ENCODE results near the gene C4A. TPM values are rescaled to one million over a fixed set of nuclear protein-coding genes. Genes with fewer than 3 reads are reported as not detected.
"Not testable (repeated sequence)": the region's sequence is repeated elsewhere in the genome, so short reads cannot be mapped to it uniquely, and the experiment has no call there.

The C4A gene
- total RNA-seq, 1 experiment from 2014 or later: 7.0 TPM

- H4K20me1 ChIP-seq (ENCODE audit: insufficient read depth); BruUV-seq (replicated peaks); DNase-seq; H3K79me2 ChIP-seq (ENCODE audit: low read depth); CTCF ChIA-PET; H3K4me1 ChIP-seq (replicated peaks; ENCODE audit: insufficient read depth); H3F3A ChIP-seq (ENCODE audit: insufficient read depth, low read depth); H3K9me3 ChIP-seq (ENCODE audit: insufficient read depth, low read depth); H3K4me3 ChIP-seq; H3K9me2 ChIP-seq (ENCODE audit: insufficient read depth); H3K27ac ChIP-seq; intact Hi-C loops (cut with micrococcal nuclease; ENCODE audit: unreplicated experiment); H3K36me3 ChIP-seq (ENCODE audit: low read depth); H3K4me2 ChIP-seq; H3K27me3 ChIP-seq (ENCODE audit: insufficient read depth, low read depth); POLR2A ChIA-PET (ENCODE audit: unreplicated experiment); H2AFZ ChIP-seq: not testable (repeated sequence)
These were observed 32.7 kb downstream of the C4A start, which contains the start of gene C4B for GRCh38 chr6:32014547-32014946. Gene C4B, plus strand, starts transcription at chr6:32014795. Its CDS starts 51 bp downstream, at chr6:32014846.

- H3K9me2 ChIP-seq (ENCODE audit: insufficient read depth); H3K4me3 ChIP-seq; POLR2A ChIA-PET (ENCODE audit: unreplicated experiment); H3K36me3 ChIP-seq (ENCODE audit: low read depth); H3K27ac ChIP-seq; H3K27me3 ChIP-seq (ENCODE audit: insufficient read depth, low read depth); H3K4me1 ChIP-seq (replicated peaks; ENCODE audit: insufficient read depth); intact Hi-C loops (cut with micrococcal nuclease; ENCODE audit: unreplicated experiment); H3K79me2 ChIP-seq (ENCODE audit: low read depth); H3K9me3 ChIP-seq (ENCODE audit: insufficient read depth, low read depth); H3K4me2 ChIP-seq; H3F3A ChIP-seq (ENCODE audit: insufficient read depth, low read depth); H4K20me1 ChIP-seq (ENCODE audit: insufficient read depth); CTCF ChIA-PET; DNase-seq; BruUV-seq (replicated peaks); H2AFZ ChIP-seq: not testable (repeated sequence)
These were observed 40.2 kb downstream of the C4A start for GRCh38 chr6:32022100-32022499.

- H3K79me2 ChIP-seq (ENCODE audit: low read depth); POLR2A ChIA-PET (ENCODE audit: unreplicated experiment); intact Hi-C loops (cut with micrococcal nuclease; ENCODE audit: unreplicated experiment); H2AFZ ChIP-seq; H3K4me1 ChIP-seq (replicated peaks; ENCODE audit: insufficient read depth); H3K4me3 ChIP-seq; H3K36me3 ChIP-seq (ENCODE audit: low read depth); H3K4me2 ChIP-seq; H3K27me3 ChIP-seq (ENCODE audit: insufficient read depth, low read depth); DNase-seq; CTCF ChIA-PET; H3K9me2 ChIP-seq (ENCODE audit: insufficient read depth); H4K20me1 ChIP-seq (ENCODE audit: insufficient read depth); H3K27ac ChIP-seq; BruUV-seq (replicated peaks); H3F3A ChIP-seq (ENCODE audit: insufficient read depth, low read depth); H3K9me3 ChIP-seq (ENCODE audit: insufficient read depth, low read depth): not testable (repeated sequence)
These were observed 46.8 kb downstream of the C4A start for GRCh38 chr6:32028631-32029030.

- DNase-seq; H3K4me3 ChIP-seq; H3K4me1 ChIP-seq (replicated peaks; ENCODE audit: insufficient read depth); POLR2A ChIA-PET (ENCODE audit: unreplicated experiment); H4K20me1 ChIP-seq (ENCODE audit: insufficient read depth); CTCF ChIA-PET; H3K36me3 ChIP-seq (ENCODE audit: low read depth); intact Hi-C loops (cut with micrococcal nuclease; ENCODE audit: unreplicated experiment); H3F3A ChIP-seq (ENCODE audit: insufficient read depth, low read depth); H2AFZ ChIP-seq; H3K27me3 ChIP-seq (ENCODE audit: insufficient read depth, low read depth); H3K9me3 ChIP-seq (ENCODE audit: insufficient read depth, low read depth); H3K4me2 ChIP-seq; H3K27ac ChIP-seq; BruUV-seq (replicated peaks); H3K79me2 ChIP-seq (ENCODE audit: low read depth); H3K9me2 ChIP-seq (ENCODE audit: insufficient read depth): not testable (repeated sequence)
These were observed 47.7 kb downstream of the C4A start for GRCh38 chr6:32029553-32029952.

GRCh38 chr6:32035283-32036013, 53.6 kb downstream of the C4A start:
- H2AFZ ChIP-seq; intact Hi-C loops (cut with micrococcal nuclease; ENCODE audit: unreplicated experiment); H3F3A ChIP-seq (ENCODE audit: insufficient read depth, low read depth); H3K4me2 ChIP-seq; H3K27ac ChIP-seq; H3K27me3 ChIP-seq (ENCODE audit: insufficient read depth, low read depth); DNase-seq; H3K9me3 ChIP-seq (ENCODE audit: insufficient read depth, low read depth); H4K20me1 ChIP-seq (ENCODE audit: insufficient read depth); BruUV-seq (replicated peaks); CTCF ChIA-PET; H3K4me3 ChIP-seq; H3K9me2 ChIP-seq (ENCODE audit: insufficient read depth); POLR2A ChIA-PET (ENCODE audit: unreplicated experiment); H3K36me3 ChIP-seq (ENCODE audit: low read depth); H3K4me1 ChIP-seq (replicated peaks; ENCODE audit: insufficient read depth); H3K79me2 ChIP-seq (ENCODE audit: low read depth): not testable (repeated sequence)

GRCh38 chr6:32037136-32037535, 55.3 kb downstream of the C4A start:
- DNase-seq; BruUV-seq (replicated peaks); H3K27me3 ChIP-seq (ENCODE audit: insufficient read depth, low read depth); H3K9me3 ChIP-seq (ENCODE audit: insufficient read depth, low read depth); H4K20me1 ChIP-seq (ENCODE audit: insufficient read depth); H3K36me3 ChIP-seq (ENCODE audit: low read depth); H3K9me2 ChIP-seq (ENCODE audit: insufficient read depth); H3K4me3 ChIP-seq; H3K4me2 ChIP-seq; H3K79me2 ChIP-seq (ENCODE audit: low read depth); H3K27ac ChIP-seq; H2AFZ ChIP-seq; H3K4me1 ChIP-seq (replicated peaks; ENCODE audit: insufficient read depth); CTCF ChIA-PET; H3F3A ChIP-seq (ENCODE audit: insufficient read depth, low read depth); POLR2A ChIA-PET (ENCODE audit: unreplicated experiment); intact Hi-C loops (cut with micrococcal nuclease; ENCODE audit: unreplicated experiment): not testable (repeated sequence)

GRCh38 chr6:32037598-32038524, 56.0 kb downstream of the C4A start, which contains the start of gene CYP21A2:
Gene CYP21A2, plus strand, starts transcription at chr6:32038415. Its CDS starts 8 bp downstream, at chr6:32038423.
- H3K4me3 ChIP-seq; H3F3A ChIP-seq (ENCODE audit: insufficient read depth, low read depth); H3K4me1 ChIP-seq (replicated peaks; ENCODE audit: insufficient read depth); H3K9me2 ChIP-seq (ENCODE audit: insufficient read depth); H3K79me2 ChIP-seq (ENCODE audit: low read depth); H3K27me3 ChIP-seq (ENCODE audit: insufficient read depth, low read depth); H3K4me2 ChIP-seq; H2AFZ ChIP-seq; H4K20me1 ChIP-seq (ENCODE audit: insufficient read depth); CTCF ChIA-PET; intact Hi-C loops (cut with micrococcal nuclease; ENCODE audit: unreplicated experiment); H3K27ac ChIP-seq; POLR2A ChIA-PET (ENCODE audit: unreplicated experiment); H3K9me3 ChIP-seq (ENCODE audit: insufficient read depth, low read depth); BruUV-seq (replicated peaks); H3K36me3 ChIP-seq (ENCODE audit: low read depth): not testable (repeated sequence)
- peak in 1 of 2 experiments; percentile 15 for DNase-seq
